ENCODE results near the gene TBC1D16.

TBC1D16 gene

DNA sequence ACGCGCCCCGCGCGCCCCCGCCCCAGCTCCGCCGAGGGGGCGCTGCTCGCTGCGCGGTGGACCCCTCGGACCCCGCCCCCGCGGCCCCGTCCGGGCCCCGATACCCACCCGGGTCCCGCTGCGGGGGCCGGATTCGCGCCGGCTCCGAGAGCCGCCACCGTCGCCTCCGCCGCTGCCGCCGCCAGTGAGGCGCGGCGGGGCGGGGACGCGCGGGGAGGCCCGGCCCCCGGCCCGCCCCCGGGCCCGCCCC, at the start of gene TBC1D16:
Gene TBC1D16, minus strand, starts transcription at position 186 of the 250 bp plus-strand sequence. CDS start 22,325 bp downstream, outside the sequence.
- no peak for DNase-seq

- DNase-seq, result no peak
These were observed 49.1 kb upstream of the TBC1D16 start for GRCh38 chr17:80084773-80085172.

GRCh38 chr17:80083136-80083661, 47.5 kb upstream of the TBC1D16 start:
- DNase-seq, result no peak

DNA sequence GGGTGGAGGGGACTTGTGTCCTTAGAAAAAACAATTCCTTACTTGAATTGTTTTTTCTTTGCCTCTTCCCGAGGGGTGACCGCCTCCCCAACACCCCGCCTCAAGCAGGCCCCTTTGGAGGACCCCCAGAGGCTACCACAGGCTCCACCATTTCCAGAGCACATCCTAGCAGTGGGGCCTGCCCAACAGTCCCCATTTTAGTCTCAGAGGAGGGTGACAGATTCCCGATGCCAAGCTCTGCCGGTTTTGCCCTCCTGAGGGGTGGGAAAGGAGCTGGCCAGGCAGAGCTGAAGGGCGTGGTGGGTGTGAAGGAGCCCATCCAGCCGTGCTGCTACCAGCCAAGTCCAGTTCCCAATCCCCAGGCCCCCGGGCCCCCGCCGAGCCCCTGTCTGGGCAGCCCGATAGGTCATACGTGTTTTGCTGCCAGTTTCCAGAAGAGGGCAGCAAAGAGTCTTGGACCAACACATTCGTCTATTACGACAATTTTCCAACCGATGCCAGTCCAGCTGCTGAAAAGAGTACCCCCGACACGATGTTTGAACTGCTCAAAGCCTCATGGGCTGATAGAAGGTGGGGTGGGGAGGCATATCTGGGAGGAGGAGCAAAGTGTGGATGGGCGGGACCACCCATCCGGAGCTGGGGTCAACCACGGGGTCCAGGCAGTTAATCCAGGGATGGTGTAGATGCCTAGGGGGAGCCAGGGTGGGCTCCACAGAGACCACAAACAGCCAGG, 46.9 kb upstream of the TBC1D16 start:
- peak; percentile 84 for DNase-seq

GRCh38 chr17:80081596-80081995, 45.9 kb upstream of the TBC1D16 start:
- DNase-seq, result no peak

GRCh38 chr17:80080081-80080480, 44.4 kb upstream of the TBC1D16 start:
- DNase-seq, result no peak

- DNase-seq, result no peak
These were observed 36.7 kb upstream of the TBC1D16 start for GRCh38 chr17:80072410-80072809.

GRCh38 chr17:80071116-80071841, 35.6 kb upstream of the TBC1D16 start:
- no peak for DNase-seq

DNA sequence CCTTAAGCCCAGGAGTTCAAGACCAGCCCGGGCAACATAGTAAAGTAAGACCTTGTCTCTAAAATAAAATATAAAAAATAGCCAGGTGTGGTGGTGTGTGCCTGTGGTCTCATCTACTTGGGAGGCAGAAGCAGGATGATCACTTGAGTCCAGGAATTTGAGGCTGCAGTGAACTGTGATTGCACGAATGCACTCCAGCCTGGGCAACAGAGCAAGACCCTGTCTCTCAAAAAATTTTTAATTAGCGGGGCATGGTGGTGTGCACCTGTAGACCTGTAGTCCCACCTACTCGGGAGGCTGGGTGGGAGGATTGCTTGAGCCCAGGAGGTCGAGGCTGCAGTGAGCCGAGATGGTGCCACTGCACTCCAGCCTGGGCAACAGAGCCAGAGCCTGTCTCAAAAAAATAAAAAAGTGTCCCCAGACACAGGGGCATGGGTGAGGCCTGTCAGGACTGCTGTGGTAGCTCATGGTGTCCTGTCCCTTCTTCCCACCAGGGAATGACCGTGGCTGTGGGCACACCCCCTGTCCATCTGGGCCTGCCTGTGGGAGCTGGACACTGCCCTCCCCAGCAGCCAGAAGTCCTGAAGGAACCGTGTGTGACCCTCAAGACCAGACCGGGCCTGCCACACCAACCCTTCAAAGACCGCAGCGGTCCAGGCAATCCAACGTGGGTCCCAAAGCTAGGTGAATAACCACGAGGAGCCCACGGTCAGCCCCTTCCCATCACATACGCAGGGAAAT, 34.9 kb upstream of the TBC1D16 start:
- DNase-seq, result no peak

DNA sequence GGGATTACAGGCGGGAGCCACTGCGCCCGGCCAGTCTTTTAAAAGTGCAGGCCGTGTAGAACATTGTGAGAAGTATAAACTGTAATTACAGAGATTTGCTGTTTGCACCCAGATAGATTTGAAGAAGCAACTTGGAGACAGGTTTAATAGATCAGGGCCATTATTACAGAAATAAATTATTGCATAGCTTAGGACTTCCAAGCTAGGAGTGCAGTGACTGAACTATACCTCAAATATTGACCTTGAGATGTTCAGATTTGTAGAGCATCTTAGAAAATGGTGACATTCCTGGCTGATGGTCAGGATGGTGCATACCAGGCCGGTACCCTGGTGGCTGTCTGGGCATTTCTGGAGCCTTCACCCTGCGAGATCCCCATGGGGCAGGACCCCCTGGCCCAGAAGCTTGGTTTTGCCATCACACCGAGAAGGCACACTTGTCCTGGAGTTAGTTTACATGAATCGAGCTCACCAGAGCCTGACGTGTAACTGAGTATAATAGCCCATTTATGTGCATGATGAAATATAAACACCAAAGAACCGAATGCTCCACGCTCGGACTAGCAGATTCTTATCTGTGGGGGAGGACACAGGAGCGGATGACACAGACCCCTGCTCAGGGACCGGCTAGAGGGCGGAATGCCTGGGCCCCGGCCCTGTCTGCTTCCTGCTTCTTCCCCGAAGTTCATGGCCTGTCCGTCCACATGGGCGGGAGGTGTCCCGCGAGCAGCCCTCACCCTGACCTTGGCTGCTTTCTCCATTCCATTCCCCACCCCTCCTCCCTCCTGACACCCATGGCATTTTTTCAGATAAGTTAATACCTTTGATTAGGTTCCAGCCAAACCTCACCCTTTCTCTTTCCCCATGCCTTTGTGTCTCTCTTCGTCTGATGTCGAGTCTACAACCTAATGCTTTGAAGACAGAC, 32.9 kb upstream of the TBC1D16 start:
- no peak for DNase-seq

DNA sequence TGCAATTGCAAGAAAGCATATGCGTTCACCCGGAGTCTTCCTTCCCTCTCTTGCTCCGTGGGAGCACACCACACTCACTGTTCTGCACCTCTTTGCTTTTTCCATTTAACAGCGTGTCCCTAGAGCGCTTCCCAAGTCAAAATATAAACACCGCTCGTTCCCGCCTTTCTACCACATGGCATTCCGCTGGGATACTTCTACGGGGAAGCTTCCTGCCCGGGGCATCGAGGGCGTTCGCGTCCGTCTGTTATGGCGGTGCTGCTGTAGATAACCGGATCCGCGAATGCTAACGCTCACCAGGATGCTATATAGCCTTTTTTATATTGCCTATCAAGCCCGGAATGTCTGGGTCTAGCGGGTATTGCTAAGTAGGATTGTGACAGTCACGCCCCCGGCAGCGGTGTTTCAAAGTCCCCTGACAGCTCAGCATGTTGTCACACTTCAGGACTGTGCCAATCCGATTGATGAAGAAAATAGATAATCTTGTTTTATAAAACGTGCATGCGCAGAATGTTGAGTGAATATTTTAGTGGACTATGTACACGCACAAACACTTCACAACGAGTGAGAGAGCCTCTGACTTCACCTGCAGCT, 31.8 kb upstream of the TBC1D16 start:
- no peak for DNase-seq

GRCh38 chr17:80065478-80066170, 30.0 kb upstream of the TBC1D16 start:
- DNase-seq, result no peak

DNA sequence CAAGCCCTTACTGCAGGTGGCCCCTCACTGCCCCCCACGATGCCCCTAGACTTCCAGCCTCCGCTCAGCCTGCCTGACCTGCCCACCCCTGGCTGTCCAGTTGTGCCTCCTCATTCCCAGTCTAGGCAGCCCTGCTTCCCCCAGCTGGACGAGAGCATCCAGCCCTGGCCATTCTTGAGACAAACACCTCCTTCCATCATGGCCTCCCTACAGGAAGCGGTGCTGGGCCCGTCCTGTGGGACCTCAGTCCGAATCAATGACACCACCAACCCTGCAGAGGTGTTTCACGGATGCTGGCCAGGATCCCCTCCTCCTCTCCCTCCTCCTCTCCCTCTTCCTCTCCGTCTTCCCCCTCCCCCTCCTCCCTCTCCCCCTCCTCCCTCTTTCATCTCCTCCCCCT, 29.0 kb upstream of the TBC1D16 start:
- DNase-seq, result no peak

GRCh38 chr17:80063830-80064585, 28.3 kb upstream of the TBC1D16 start:
- DNase-seq, result no peak

DNA sequence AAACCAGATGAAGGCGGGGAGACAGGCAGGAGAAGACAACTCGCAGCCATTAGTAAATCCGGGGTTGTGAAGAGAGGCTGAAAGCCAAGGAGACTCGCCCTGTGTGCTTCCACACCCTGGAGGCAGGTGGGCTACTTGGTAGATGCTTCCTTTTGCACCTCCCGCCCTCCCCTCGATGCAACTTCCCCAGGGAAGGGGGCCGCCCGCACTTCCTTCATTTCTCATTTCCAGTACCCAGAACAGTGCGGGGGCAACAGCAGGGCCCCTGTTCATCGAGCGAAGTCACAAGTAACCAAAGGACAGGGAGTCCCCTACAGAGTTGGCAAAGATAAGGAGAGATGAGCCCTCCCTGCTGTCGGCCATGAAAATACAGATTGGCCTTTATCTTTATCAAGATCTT, 25.7 kb upstream of the TBC1D16 start:
- DNase-seq, result no peak

- no peak for DNase-seq
These were observed 25.0 kb upstream of the TBC1D16 start for GRCh38 chr17:80060644-80061043.

DNA sequence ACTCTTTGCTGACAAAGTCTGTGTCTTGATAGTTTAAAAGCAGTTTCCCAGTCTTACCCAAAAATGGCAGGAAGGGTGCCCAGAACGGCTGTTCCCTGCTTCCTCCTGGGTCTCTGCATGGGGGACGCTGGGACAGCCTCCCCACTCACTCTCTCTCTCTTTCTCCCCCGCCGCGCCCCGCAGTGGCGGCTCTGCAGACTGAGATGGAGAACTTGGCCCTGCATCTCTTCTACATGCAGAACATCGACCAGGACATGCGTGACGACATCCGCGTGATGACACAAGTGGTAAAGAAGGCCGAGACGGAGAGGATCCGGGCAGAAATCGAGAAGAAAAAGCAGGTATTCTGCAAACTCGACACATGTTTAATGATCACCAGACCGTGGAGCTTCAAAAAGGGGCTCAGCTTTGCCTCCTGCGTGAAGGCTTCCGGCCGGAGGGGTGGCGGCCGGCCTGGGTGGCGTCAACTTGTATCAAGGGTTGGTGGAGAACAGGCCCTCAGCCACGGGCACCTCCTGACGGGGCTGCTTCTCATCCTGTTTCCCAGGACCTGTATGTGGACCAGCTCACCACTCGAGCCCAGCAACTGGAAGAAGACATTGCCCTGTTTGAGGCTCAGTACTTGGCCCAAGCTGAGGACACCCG, 22.8 kb upstream of the TBC1D16 start:
- no peak for DNase-seq

GRCh38 chr17:80055597-80055996, 19.9 kb upstream of the TBC1D16 start:
- no peak for DNase-seq

- no peak for DNase-seq
These were observed 17.4 kb upstream of the TBC1D16 start for GRCh38 chr17:80053102-80053501.

DNA sequence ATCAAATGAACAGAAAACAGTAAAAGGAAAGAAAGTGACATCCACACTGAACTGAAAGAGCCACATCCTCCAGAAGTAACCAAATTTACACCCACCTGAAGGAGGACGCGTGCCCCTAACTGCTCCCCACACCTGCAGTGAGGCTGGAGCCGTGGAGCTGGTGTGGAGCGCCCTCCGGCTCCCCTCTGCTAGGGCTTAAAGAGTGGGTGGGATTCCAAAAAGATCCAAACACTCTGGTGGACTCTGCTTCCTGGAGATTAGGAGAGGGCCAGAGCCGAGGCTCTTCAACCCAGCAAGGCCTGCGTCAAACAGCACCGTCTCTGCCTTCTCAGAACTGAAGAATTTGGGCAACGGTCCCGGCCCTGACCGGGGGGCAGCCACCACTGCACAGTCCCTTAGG, 16.0 kb upstream of the TBC1D16 start:
- no peak for DNase-seq
